ENCODE measurements around the gene NPHS1. TPM values are rescaled to one million over a fixed set of nuclear protein-coding genes. Genes with fewer than 3 reads are reported as not detected.

NPHS1 gene
- total and polyA plus RNA-seq, 3 donors from 2014 or later = 1.8 to 3.8 (median 2.7) TPM

GRCh38 chr19:35848919-35849505 is 3.3 kb downstream of the NPHS1 start:
- TF ChIP-seq POLR2A (IDR thresholded peaks at IDR 0.05) (no peak), CTCF (IDR thresholded peaks at IDR 0.05) (no peak)
- intact Hi-C loops (cut with DNase I; ENCODE audit: low total_unique reads) = no loop called here
- Histone ChIP-seq H3K27me3 (no peaks in the 10 kb centered on the region), H3K9me3 (no peaks in the 10 kb centered on the region), H3K27ac (no peak overlapping the region), H3K4me3 (no peak overlapping the region), H3K4me1 (no peaks in the 10 kb centered on the region), H3K36me3 (ENCODE audit: low read depth, missing control alignments) (no peaks in the 10 kb centered on the region)
- whole genome bisulfite sequencing, 2 donors = 92 to 94% methylated on average over 6 to 18 of the region's 18 CpGs
- no peak for DNase-seq

GRCh38 chr19:35848486-35848885 is 3.8 kb downstream of the NPHS1 start:
- no peak overlapping the region for H3K4me3 ChIP-seq
- no peak for DNase-seq
- H3K4me1 ChIP-seq = no peaks in the 10 kb centered on the region
- no peak overlapping the region for H3K27ac ChIP-seq
- no peaks in the 10 kb centered on the region for H3K36me3 ChIP-seq (ENCODE audit: low read depth, missing control alignments)
- intact Hi-C loops (cut with DNase I; ENCODE audit: low total_unique reads) = no loop called here
- H3K27me3 ChIP-seq = no peaks in the 10 kb centered on the region
- no peaks in the 10 kb centered on the region for H3K9me3 ChIP-seq
- TF ChIP-seq CTCF (IDR thresholded peaks at IDR 0.05) (no peak), POLR2A (IDR thresholded peaks at IDR 0.05) (no peak)
- 80 to 85% methylated on average over 7 to 8 of the region's 8 CpGs for WGBS, 2 donors

GRCh38 chr19:35847911-35848310 is 4.4 kb downstream of the NPHS1 start:
- intact Hi-C loops (cut with DNase I; ENCODE audit: low total_unique reads) = no loop called here
- H3K27me3 ChIP-seq = no peaks in the 10 kb centered on the region
- DNase-seq = no peak
- 81 to 89% methylated on average over 4 to 8 of the region's 8 CpGs for WGBS, 2 donors
- no peak overlapping the region for H3K4me3 ChIP-seq
- H3K9me3 ChIP-seq = no peaks in the 10 kb centered on the region
- no peak overlapping the region for H3K27ac ChIP-seq
- H3K4me1 ChIP-seq = no peaks in the 10 kb centered on the region
- H3K36me3 ChIP-seq (ENCODE audit: low read depth, missing control alignments) = no peaks in the 10 kb centered on the region
- TF ChIP-seq POLR2A (IDR thresholded peaks at IDR 0.05) (no peak), CTCF (IDR thresholded peaks at IDR 0.05) (no peak)

- Histone ChIP-seq H3K4me3 (peak overlapping the region; percentile 18 to 24), H3K36me3 (ENCODE audit: low read depth, missing control alignments) (no peaks in the 10 kb centered on the region), H3K9me3 (no peaks in the 10 kb centered on the region), H3K27me3 (no peaks in the 10 kb centered on the region), H3K4me1 (no peaks in the 10 kb centered on the region), H3K27ac (no peak overlapping the region)
- TF ChIP-seq POLR2A (IDR thresholded peaks at IDR 0.05) (no peak), CTCF (IDR thresholded peaks at IDR 0.05) (no peak)
- no peak for DNase-seq
- intact Hi-C loops (cut with DNase I; ENCODE audit: low total_unique reads) = no loop called here
- WGBS, 2 donors = 1 to 6% methylated on average over 6 to 23 of the region's 26 CpGs
These were observed 6.2 kb downstream of the NPHS1 start for GRCh38 chr19:35846038-35846668.

Data from testis (tissue), 3 donors.